K562 (cell line): Measurements from ENCODE around the gene CRTC3. TPM values are rescaled to one million over a fixed set of nuclear protein-coding genes. Genes with fewer than 3 reads are reported as not detected.

Source experiments
- NRF1 ChIP-seq, 2 experiments: fragments of 450-650 bp; IDR thresholded peaks in 1 of 2; conservative IDR thresholded peaks in 1 of 2; 2 replicates each; pipeline ENCODE4 v1.6.1; 2014; ENCODE audit warnings: mild to moderate bottlenecking in 2 of 2
- PCBP1 ChIP-seq: fragments of 200-400 bp; formaldehyde crosslinking; IDR thresholded peaks from 2 replicates; pipeline ENCODE4 v1.6.1; 2018; ENCODE audit warnings: mild to moderate bottlenecking, low read depth, low read length; ENCODE audit not compliant: poor library complexity, severe bottlenecking
- PHF20 ChIP-seq: fragments of 450-650 bp; IDR thresholded peaks from 2 replicates; pipeline ENCODE4 v1.6.1; 2018; ENCODE audit not compliant: partially characterized antibody
- SMAD4 ChIP-seq: fragments of 250-450 bp; sonication (Bioruptor Pico); conservative IDR thresholded peaks from 2 replicates; pipeline ENCODE4 v1.8.0; 2021; ENCODE audit warnings: inconsistent platforms, mild to moderate bottlenecking, moderate library complexity
- TEAD4 ChIP-seq, 2 experiments: sonication (generic) in 1 of 2; formaldehyde crosslinking in 1 of 2; IDR thresholded peaks; 2 replicates each; pipeline versions ENCODE4 v1.6.1 to v1.8.0; 2012 to 2022; ENCODE audit warnings: borderline replicate concordance in 1 of 2, inconsistent platforms in 1 of 2, low read length in 1 of 2, mild to moderate bottlenecking in 1 of 2, missing genetic modification reagents in 1 of 2
- ZBTB7A ChIP-seq: IDR thresholded peaks from 2 replicates; pipeline ENCODE4 v1.6.1; 2011; ENCODE audit warnings: low read depth, mild to moderate bottlenecking, low read length, moderate library complexity, borderline replicate concordance; ENCODE audit not compliant: control insufficient read depth
- ZFP30 ChIP-seq: fragments of 250-450 bp; sonication (Bioruptor Pico); IDR thresholded peaks from 2 replicates; pipeline ENCODE4 v1.8.0; 2022; ENCODE audit warnings: moderate library complexity, mild to moderate bottlenecking, inconsistent platforms, borderline replicate concordance
- ZNF184 ChIP-seq: sonication (generic); formaldehyde crosslinking; IDR thresholded peaks from 2 replicates; pipeline ENCODE4 v1.5.0; 2020; ENCODE audit warnings: missing genetic modification reagents
- ZNF384 ChIP-seq: IDR thresholded peaks from 2 replicates; pipeline ENCODE4 v1.6.1; 2012; ENCODE audit warnings: low read depth, low read length, improper control_type of control experiment
- ZNF707 ChIP-seq: fragments of 250-450 bp; sonication (Bioruptor Pico); conservative IDR thresholded peaks from 2 replicates; pipeline ENCODE4 v1.8.0; 2022; ENCODE audit warnings: inconsistent platforms, mild to moderate bottlenecking, moderate library complexity
- polyA plus RNA-seq, 8 experiments: library from polyadenylated mRNA; depleted of rRNA in 4 of 8; stranded (reverse) in 5 of 8; unstranded in 3 of 8; fragments of >200 nt; fragmentation: Nextera tagmentation in 2 of 8; fragmentation: Illumina TruSeq in 1 of 8; extraction: Ambion mirVana in 2 of 8; extraction: Trizol in 1 of 8; gene quantifications; 2 replicates each; pipeline versions ENCODE4 v1.2.1 to v1.2.3, GENCODE V29; 2011 to 2014; ENCODE audit warnings: inconsistent platforms in 1 of 8, missing spikeins in 1 of 8
- total RNA-seq, 7 experiments: library from RNA; depleted of rRNA in 6 of 7; stranded (reverse); fragments of >200 nt in 6 of 7; fragmentation: Illumina TruSeq in 2 of 7; extraction: Trizol in 2 of 7; gene quantifications; 2 replicates each; pipeline versions ENCODE4 v1.2.1 to v1.2.3, GENCODE V29; 2011 to 2021; ENCODE audit warnings: low replicate concordance in 1 of 7
- TF ChIP-seq, protein P1 (sequence below), 2 experiments: fragments of 450-650 bp; IDR thresholded peaks; 2 replicates each; pipeline ENCODE4 v1.6.1; 2016; ENCODE audit warnings: mild to moderate bottlenecking in 2 of 2, borderline replicate concordance in 1 of 2, low read depth in 1 of 2, moderate library complexity in 1 of 2
- TF ChIP-seq, protein P2 (sequence below): sonication (generic); formaldehyde crosslinking; IDR thresholded peaks from 2 replicates; pipeline ENCODE4 v1.4.0; 2020; ENCODE audit warnings: mild to moderate bottlenecking, missing genetic modification reagents

CRTC3 gene
- total and polyA plus RNA-seq, 9 of the 15 experiments (the other 6 are each of a cell fraction or from before 2014, with no cell fraction given): 1.2 to 19.0 (median 11.6) TPM

DNA sequence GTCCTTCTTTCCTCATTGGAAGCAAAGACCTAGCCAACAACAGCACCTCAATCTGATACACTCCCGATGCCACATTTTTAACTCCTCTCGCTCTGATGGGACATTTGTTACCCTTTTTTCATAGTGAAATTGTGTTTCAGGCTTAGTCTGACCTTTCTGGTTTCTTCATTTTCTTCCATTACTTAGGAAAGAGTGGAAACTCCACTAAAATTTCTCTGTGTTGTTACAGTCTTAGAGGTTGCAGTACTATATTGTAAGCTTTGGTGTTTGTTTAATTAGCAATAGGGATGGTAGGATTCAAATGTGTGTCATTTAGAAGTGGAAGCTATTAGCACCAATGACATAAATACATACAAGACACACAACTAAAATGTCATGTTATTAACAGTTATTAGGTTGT is 29.6 kb upstream of the CRTC3 start (continued):
- TF ChIP-seq PCBP1: no peak
- TF ChIP-seq ZFP30 (CRISPR knock-in tag): no peak
- TF ChIP-seq ZNF184 (CRISPR knock-in tag): no peak
- TF ChIP-seq, protein P1, sequence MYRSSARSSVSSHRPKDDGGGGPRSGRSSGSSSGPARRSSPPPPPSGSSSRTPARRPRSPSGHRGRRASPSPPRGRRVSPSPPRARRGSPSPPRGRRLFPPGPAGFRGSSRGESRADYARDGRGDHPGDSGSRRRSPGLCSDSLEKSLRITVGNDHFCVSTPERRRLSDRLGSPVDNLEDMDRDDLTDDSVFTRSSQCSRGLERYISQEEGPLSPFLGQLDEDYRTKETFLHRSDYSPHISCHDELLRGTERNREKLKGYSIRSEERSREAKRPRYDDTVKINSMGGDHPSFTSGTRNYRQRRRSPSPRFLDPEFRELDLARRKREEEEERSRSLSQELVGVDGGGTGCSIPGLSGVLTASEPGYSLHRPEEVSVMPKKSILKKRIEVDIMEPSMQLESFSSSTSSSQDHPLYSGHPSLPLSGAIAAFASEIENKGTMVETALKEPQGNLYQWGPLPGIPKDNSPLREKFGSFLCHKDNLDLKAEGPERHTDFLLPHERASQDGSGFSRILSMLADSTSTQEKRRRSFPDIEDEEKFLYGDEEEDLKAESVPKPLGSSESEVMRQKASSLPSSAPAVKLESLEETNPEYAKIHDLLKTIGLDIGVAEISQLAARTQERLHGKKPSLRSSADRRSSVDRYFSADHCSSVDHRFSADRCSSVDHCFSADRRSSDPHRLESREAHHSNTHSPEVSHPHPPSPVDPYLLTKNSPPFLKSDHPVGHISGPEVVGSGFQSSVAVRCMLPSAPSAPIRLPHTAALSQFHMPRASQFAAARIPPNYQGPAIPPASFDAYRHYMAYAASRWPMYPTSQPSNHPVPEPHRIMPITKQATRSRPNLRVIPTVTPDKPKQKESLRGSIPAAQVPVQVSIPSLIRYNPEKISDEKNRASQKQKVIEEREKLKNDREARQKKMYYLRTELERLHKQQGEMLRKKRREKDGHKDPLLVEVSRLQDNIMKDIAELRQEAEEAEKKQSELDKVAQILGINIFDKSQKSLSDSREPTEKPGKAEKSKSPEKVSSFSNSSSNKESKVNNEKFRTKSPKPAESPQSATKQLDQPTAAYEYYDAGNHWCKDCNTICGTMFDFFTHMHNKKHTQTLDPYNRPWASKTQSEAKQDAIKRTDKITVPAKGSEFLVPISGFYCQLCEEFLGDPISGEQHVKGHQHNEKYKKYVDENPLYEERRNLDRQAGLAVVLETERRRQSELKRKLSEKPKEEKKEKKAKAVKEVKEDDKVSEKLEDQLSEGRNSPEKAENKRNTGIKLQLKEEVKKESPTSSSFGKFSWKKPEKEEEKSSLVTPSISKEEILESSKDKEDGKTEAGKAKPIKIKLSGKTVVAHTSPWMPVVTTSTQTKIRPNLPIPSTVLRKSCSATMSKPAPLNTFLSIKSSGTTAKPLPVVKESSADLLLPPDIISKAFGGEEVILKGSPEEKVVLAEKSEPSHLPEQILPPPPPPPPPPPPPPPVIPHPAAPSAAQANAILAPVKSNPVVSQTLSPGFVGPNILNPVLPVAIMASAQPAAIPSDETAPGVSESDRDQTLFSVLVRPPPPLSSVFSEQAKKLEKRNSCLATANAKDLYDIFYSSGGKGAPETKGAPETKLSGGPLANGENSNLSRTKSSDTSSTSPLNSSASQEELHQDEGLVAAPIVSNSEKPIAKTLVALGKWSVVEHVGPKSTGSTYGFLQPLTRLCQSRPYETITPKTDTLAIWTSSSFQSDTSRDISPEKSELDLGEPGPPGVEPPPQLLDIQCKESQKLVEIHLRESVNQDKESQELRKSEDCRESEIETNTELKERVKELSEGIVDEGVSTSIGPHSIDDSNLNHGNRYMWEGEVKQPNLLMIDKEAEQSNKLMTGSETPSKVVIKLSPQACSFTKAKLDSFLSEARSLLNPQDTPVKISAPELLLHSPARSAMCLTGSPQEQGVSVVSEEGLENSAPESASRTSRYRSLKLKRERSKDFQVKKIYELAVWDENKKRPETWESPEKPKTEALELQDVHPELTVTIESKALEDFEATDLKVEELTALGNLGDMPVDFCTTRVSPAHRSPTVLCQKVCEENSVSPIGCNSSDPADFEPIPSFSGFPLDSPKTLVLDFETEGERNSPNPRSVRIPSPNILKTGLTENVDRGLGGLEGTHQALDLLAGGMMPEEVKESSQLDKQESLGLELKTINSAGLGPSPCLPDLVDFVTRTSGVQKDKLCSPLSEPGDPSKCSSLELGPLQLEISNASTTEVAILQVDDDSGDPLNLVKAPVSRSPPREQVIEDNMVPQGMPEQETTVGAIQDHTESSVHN (IDR thresholded peaks at IDR 0.05; ENCODE audit: borderline replicate concordance in 1 of 2, low read depth in 1 of 2): no peak
- no peak for TF ChIP-seq SMAD4 (CRISPR knock-in tag)
- TF ChIP-seq ZBTB7A: no peak
- TF ChIP-seq NRF1 (conservative IDR thresholded peaks at IDR 0.05 in 1 of 2, IDR thresholded peaks at IDR 0.05 in 1 of 2): no peak
- TF ChIP-seq TEAD4 (IDR thresholded peaks at IDR 0.05; ENCODE audit: low read length): no peak
- no peak for TF ChIP-seq TEAD4 (CRISPR knock-in tag; IDR thresholded peaks at IDR 0.05; ENCODE audit: borderline replicate concordance)
- TF ChIP-seq PHF20: no peak
- TF ChIP-seq, protein P2, sequence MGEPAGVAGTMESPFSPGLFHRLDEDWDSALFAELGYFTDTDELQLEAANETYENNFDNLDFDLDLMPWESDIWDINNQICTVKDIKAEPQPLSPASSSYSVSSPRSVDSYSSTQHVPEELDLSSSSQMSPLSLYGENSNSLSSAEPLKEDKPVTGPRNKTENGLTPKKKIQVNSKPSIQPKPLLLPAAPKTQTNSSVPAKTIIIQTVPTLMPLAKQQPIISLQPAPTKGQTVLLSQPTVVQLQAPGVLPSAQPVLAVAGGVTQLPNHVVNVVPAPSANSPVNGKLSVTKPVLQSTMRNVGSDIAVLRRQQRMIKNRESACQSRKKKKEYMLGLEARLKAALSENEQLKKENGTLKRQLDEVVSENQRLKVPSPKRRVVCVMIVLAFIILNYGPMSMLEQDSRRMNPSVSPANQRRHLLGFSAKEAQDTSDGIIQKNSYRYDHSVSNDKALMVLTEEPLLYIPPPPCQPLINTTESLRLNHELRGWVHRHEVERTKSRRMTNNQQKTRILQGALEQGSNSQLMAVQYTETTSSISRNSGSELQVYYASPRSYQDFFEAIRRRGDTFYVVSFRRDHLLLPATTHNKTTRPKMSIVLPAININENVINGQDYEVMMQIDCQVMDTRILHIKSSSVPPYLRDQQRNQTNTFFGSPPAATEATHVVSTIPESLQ (CRISPR knock-in tag): no peak
- TF ChIP-seq ZNF707 (CRISPR knock-in tag): no peak
- no peak for TF ChIP-seq ZNF384
